SK-N-SH treated with all-trans-retinoic acid at 6 μM for 48 hours (cell line): Measurements from ENCODE around the gene MIB2.

ENCODE experiments used
- ATAC-seq: fragments of 200-7000 bp; cut with Tn5 transposase; 3 replicates; pipeline ENCODE4 v1.9.1; 2020; ENCODE audit warnings: mild to moderate bottlenecking, moderate library complexity
- ARNTL ChIP-seq: fragments of 450-650 bp; formaldehyde crosslinking; IDR thresholded peaks from 2 replicates; pipeline ENCODE4 v1.5.0; 2020; ENCODE audit warnings: low read depth, mild to moderate bottlenecking, moderate library complexity, borderline replicate concordance
- CREB5 ChIP-seq: fragments of 250-450 bp; sonication (Bioruptor Pico); IDR thresholded peaks from 2 replicates; pipeline ENCODE4 v1.5.1; 2020; ENCODE audit warnings: low read depth, mild to moderate bottlenecking, moderate library complexity
- CSRNP3 ChIP-seq: fragments of 250-450 bp; sonication (Bioruptor Pico); IDR thresholded peaks from 2 replicates; pipeline ENCODE4 v1.5.1; 2021; ENCODE audit warnings: mild to moderate bottlenecking, moderate library complexity
- ESRRG ChIP-seq: fragments of 250-450 bp; sonication (Bioruptor Pico); IDR thresholded peaks from 2 replicates; pipeline ENCODE4 v1.6.1; 2021; ENCODE audit warnings: mild to moderate bottlenecking
- GLIS3 ChIP-seq: fragments of 250-450 bp; sonication (Bioruptor Pico); IDR thresholded peaks from 2 replicates; pipeline ENCODE4 v1.5.0; 2020; ENCODE audit warnings: mild to moderate bottlenecking, moderate library complexity
- ISL1 ChIP-seq: fragments of 250-450 bp; sonication (Bioruptor Pico); IDR thresholded peaks from 2 replicates; pipeline ENCODE4 v2.1.2; 2022; ENCODE audit warnings: mild to moderate bottlenecking, moderate library complexity
- OSR1 ChIP-seq: fragments of 250-450 bp; sonication (Bioruptor Pico); IDR thresholded peaks from 2 replicates; pipeline ENCODE4 v1.8.0; 2022; ENCODE audit warnings: moderate library complexity, mild to moderate bottlenecking, inconsistent platforms
- PATZ1 ChIP-seq: fragments of 250-450 bp; sonication (Bioruptor Pico); IDR thresholded peaks from 2 replicates; pipeline ENCODE4 v1.8.0; 2020; ENCODE audit warnings: mild to moderate bottlenecking, moderate library complexity, borderline replicate concordance
- PPARA ChIP-seq: fragments of 250-450 bp; sonication (Bioruptor Pico); IDR thresholded peaks from 2 replicates; pipeline ENCODE4 v1.5.0; 2020; ENCODE audit warnings: mild to moderate bottlenecking, borderline replicate concordance
- RARB ChIP-seq: fragments of 250-450 bp; sonication (Bioruptor Pico); IDR thresholded peaks from 2 replicates; pipeline ENCODE4 v1.8.0; 2021; ENCODE audit warnings: mild to moderate bottlenecking, moderate library complexity
- SNAI2 ChIP-seq: fragments of 250-450 bp; sonication (Bioruptor Pico); IDR thresholded peaks from 2 replicates; pipeline ENCODE4 v1.5.0; 2020; ENCODE audit warnings: mild to moderate bottlenecking, moderate library complexity
- TCF4 ChIP-seq: fragments of 250-450 bp; sonication (Bioruptor Pico); IDR thresholded peaks from 2 replicates; pipeline ENCODE4 v1.8.0; 2021; ENCODE audit warnings: mild to moderate bottlenecking, moderate library complexity, borderline replicate concordance
- TOX ChIP-seq: fragments of 250-450 bp; sonication (Bioruptor Pico); IDR thresholded peaks from 2 replicates; pipeline ENCODE4 v1.8.0; 2021; ENCODE audit warnings: mild to moderate bottlenecking, moderate library complexity, borderline replicate concordance
- TSHZ2 ChIP-seq: fragments of 250-450 bp; sonication (Bioruptor Pico); IDR thresholded peaks from 2 replicates; pipeline ENCODE4 v1.5.0; 2020; ENCODE audit warnings: mild to moderate bottlenecking, moderate library complexity
- ZC3H10 ChIP-seq: fragments of 250-450 bp; sonication (Bioruptor Pico); IDR thresholded peaks from 2 replicates; pipeline ENCODE4 v1.5.1; 2021; ENCODE audit warnings: mild to moderate bottlenecking, moderate library complexity
- ZFP3 ChIP-seq: fragments of 250-450 bp; sonication (Bioruptor Pico); IDR thresholded peaks from 2 replicates; pipeline ENCODE4 v1.5.0; 2020; ENCODE audit warnings: mild to moderate bottlenecking, moderate library complexity
- ZFP30 ChIP-seq: fragments of 450-650 bp; formaldehyde crosslinking; IDR thresholded peaks from 2 replicates; pipeline ENCODE4 v1.5.0; 2022; ENCODE audit warnings: mild to moderate bottlenecking, moderate library complexity
- ZNF565 ChIP-seq: fragments of 450-650 bp; formaldehyde crosslinking; conservative IDR thresholded peaks from 2 replicates; pipeline ENCODE4 v1.5.0; 2020; ENCODE audit warnings: low read depth, mild to moderate bottlenecking, moderate library complexity
- ZNF70 ChIP-seq: fragments of 450-650 bp; formaldehyde crosslinking; IDR thresholded peaks from 2 replicates; pipeline ENCODE4 v1.5.0; 2020; ENCODE audit warnings: mild to moderate bottlenecking, moderate library complexity
- ZNF8 ChIP-seq: fragments of 450-650 bp; formaldehyde crosslinking; IDR thresholded peaks from 2 replicates; pipeline ENCODE4 v1.5.0; 2020; ENCODE audit warnings: mild to moderate bottlenecking, moderate library complexity

Gene MIB2

GRCh38 chr1:1666526-1666925 lies 51.2 kb downstream of the MIB2 start (continued):
- TF ChIP-seq ISL1 (CRISPR knock-in tag) (no peak), PPARA (no peak), ZNF8 (no peak), CSRNP3 (CRISPR knock-in tag) (no peak), TCF4 (CRISPR knock-in tag) (no peak), ESRRG (CRISPR knock-in tag) (no peak), CREB5 (no peak), RARB (CRISPR knock-in tag) (no peak), ZNF70 (no peak), ARNTL (CRISPR knock-in tag) (no peak), ZNF565 (no peak), ZFP30 (no peak), TOX (CRISPR knock-in tag) (no peak), ZC3H10 (no peak), SNAI2 (CRISPR knock-in tag) (no peak)

- no peak for ATAC-seq
- TF ChIP-seq OSR1 (CRISPR knock-in tag) (no peak), SNAI2 (CRISPR knock-in tag) (no peak), ESRRG (CRISPR knock-in tag) (no peak), ZNF70 (no peak), CSRNP3 (CRISPR knock-in tag) (no peak), GLIS3 (CRISPR knock-in tag) (no peak), TOX (CRISPR knock-in tag) (no peak), ZFP3 (CRISPR knock-in tag) (no peak), PPARA (no peak), TCF4 (CRISPR knock-in tag) (no peak), TSHZ2 (CRISPR knock-in tag) (no peak), ARNTL (CRISPR knock-in tag) (no peak), RARB (CRISPR knock-in tag) (no peak), PATZ1 (no peak), ZNF565 (no peak), CREB5 (no peak), ZNF8 (no peak)
- TF ChIP-seq, all 23 proteins: peak for 0
Measured at GRCh38 chr1:1669468-1670440, 54.5 kb downstream of the MIB2 start.
